Loucy (cell line): ENCODE results near the gene YIF1B.

Experiments used
- H2AFZ ChIP-seq: fragments of 200-600 bp; sonication (generic); 2 replicates; pipeline ENCODE4 v1.6.0; 2016; ENCODE audit warnings: antibody characterized with exemption, mild to moderate bottlenecking, low read length, moderate library complexity
- H3F3A ChIP-seq: fragments of 200-600 bp; 2 replicates; pipeline ENCODE4 v1.6.0; 2016; ENCODE audit warnings: antibody characterized with exemption, low read depth, mild to moderate bottlenecking
- H3K27me3 ChIP-seq: fragments of 200-600 bp; sonication (generic); 2 replicates; pipeline ENCODE4 v1.6.1; 2014; ENCODE audit warnings: low read length, mild to moderate bottlenecking; ENCODE audit not compliant: insufficient read depth, poor library complexity, severe bottlenecking
- H3K36me3 ChIP-seq: fragments of 200-600 bp; sonication (generic); 2 replicates; pipeline ENCODE4 v1.6.1; 2016; ENCODE audit warnings: low read length; ENCODE audit not compliant: insufficient read depth
- H3K4me1 ChIP-seq: fragments of 200-600 bp; sonication (generic); 2 replicates; pipeline ENCODE4 v1.5.1; 2014; ENCODE audit warnings: low read length, mild to moderate bottlenecking; ENCODE audit not compliant: insufficient read depth, poor library complexity, severe bottlenecking
- H3K4me2 ChIP-seq: fragments of 200-600 bp; sonication (generic); 2 replicates; pipeline ENCODE4 v1.6.0; 2014; ENCODE audit warnings: antibody characterized with exemption, low read length, low read depth, mild to moderate bottlenecking; ENCODE audit not compliant: poor library complexity, severe bottlenecking
- H3K4me3 ChIP-seq: fragments of 200-600 bp; sonication (generic); 2 replicates; pipeline ENCODE4 v1.5.1; 2014; ENCODE audit warnings: low read length, mild to moderate bottlenecking, mixed read lengths; ENCODE audit not compliant: poor library complexity, severe bottlenecking
- H3K79me2 ChIP-seq: fragments of 200-600 bp; sonication (generic); 2 replicates; pipeline ENCODE4 v1.6.1; 2014; ENCODE audit warnings: low read length; ENCODE audit not compliant: insufficient read depth
- H3K9ac ChIP-seq: fragments of 200-600 bp; sonication (generic); 2 replicates; pipeline ENCODE4 v1.6.0; 2014; ENCODE audit warnings: mild to moderate bottlenecking, low read depth, low read length, moderate library complexity; ENCODE audit not compliant: poor library complexity, severe bottlenecking
- H3K9me2 ChIP-seq: fragments of 200-600 bp; sonication (generic); replicated peaks from 2 replicates; pipeline ENCODE4 v1.6.1; 2016; ENCODE audit warnings: low read depth, low read length, mixed read lengths
- H3K9me3 ChIP-seq: fragments of 200-600 bp; sonication (generic); 2 replicates; pipeline ENCODE4 v1.6.1; 2014; ENCODE audit warnings: mild to moderate bottlenecking, antibody characterized with exemption, low read length, low read depth; ENCODE audit not compliant: insufficient read depth
- H4K20me1 ChIP-seq: fragments of 200-600 bp; sonication (generic); 2 replicates; pipeline ENCODE4 v1.6.0; 2014; ENCODE audit warnings: antibody characterized with exemption, low read length, mild to moderate bottlenecking; ENCODE audit not compliant: insufficient read depth, poor library complexity, severe bottlenecking
- CTCF ChIP-seq: fragments of 200-600 bp; sonication (generic); conservative IDR thresholded peaks from 2 replicates; pipeline ENCODE4 v1.5.1; 2014; ENCODE audit warnings: mild to moderate bottlenecking, antibody characterized with exemption, low read length
- EZH2phosphoT487 ChIP-seq: fragments of 200-600 bp; IDR thresholded peaks from 2 replicates; pipeline ENCODE4 v1.6.1; 2018; ENCODE audit warnings: antibody characterized with exemption, mild to moderate bottlenecking, moderate library complexity, borderline replicate concordance

The YIF1B gene

GRCh38 chr19:38293281-38293680, 22.5 kb downstream of the YIF1B start:
- Histone ChIP-seq H3K9ac (no peak overlapping the region), H4K20me1 (no peaks in the 10 kb centered on the region), H3K27me3 (no peaks in the 10 kb centered on the region), H3K9me2 (no peaks in the 10 kb centered on the region), H3K4me1 (no peaks in the 10 kb centered on the region), H3K4me2 (no peak overlapping the region), H3K9me3 (no peaks in the 10 kb centered on the region), H3K36me3 (peaks cover 55% of the 10 kb centered on the region; the same call in 1 of the 2 replicates), H3K4me3 (no peak overlapping the region), H3K79me2 (no peaks in the 10 kb centered on the region), H2AFZ (no peak overlapping the region), H3F3A (no peaks in the 10 kb centered on the region)
- TF ChIP-seq EZH2phosphoT487 (no peak), CTCF (no peak)

GRCh38 chr19:38291855-38292254, 23.9 kb downstream of the YIF1B start:
- no peaks in the 10 kb centered on the region for H3K9me2 ChIP-seq
- no peak overlapping the region for H2AFZ ChIP-seq
- peaks cover 67% of the 10 kb centered on the region; the same call in 1 of the 2 replicates for H3K36me3 ChIP-seq
- no peaks in the 10 kb centered on the region for H3F3A ChIP-seq
- no peak overlapping the region for H3K9ac ChIP-seq
- no peaks in the 10 kb centered on the region for H4K20me1 ChIP-seq
- no peak overlapping the region for H3K4me3 ChIP-seq
- H3K4me2 ChIP-seq, result no peak overlapping the region
- H3K4me1 ChIP-seq, result no peaks in the 10 kb centered on the region
- TF ChIP-seq EZH2phosphoT487 (no peak), CTCF (no peak)
- H3K27me3 ChIP-seq, result no peaks in the 10 kb centered on the region
- no peaks in the 10 kb centered on the region for H3K79me2 ChIP-seq
- H3K9me3 ChIP-seq, result no peaks in the 10 kb centered on the region

- no peaks in the 10 kb centered on the region for H3K9me2 ChIP-seq
- H2AFZ ChIP-seq, result no peak overlapping the region
- H3K79me2 ChIP-seq, result peaks cover 4% of the 10 kb centered on the region; the same call in 1 of the 2 replicates
- H3F3A ChIP-seq, result no peaks in the 10 kb centered on the region
- no peak overlapping the region for H3K4me3 ChIP-seq
- H3K27me3 ChIP-seq, result no peaks in the 10 kb centered on the region
- H3K9ac ChIP-seq, result no peak overlapping the region
- H3K4me1 ChIP-seq, result no peaks in the 10 kb centered on the region
- peaks cover 76% of the 10 kb centered on the region; the same call in 1 of the 2 replicates for H3K36me3 ChIP-seq
- H3K9me3 ChIP-seq, result no peaks in the 10 kb centered on the region
- TF ChIP-seq CTCF (no peak), EZH2phosphoT487 (no peak)
- no peaks in the 10 kb centered on the region for H4K20me1 ChIP-seq
- H3K4me2 ChIP-seq, result no peak overlapping the region
These were observed 25.1 kb downstream of the YIF1B start for GRCh38 chr19:38290631-38291147.
